Measurements from ENCODE around the gene LY9. TPM values are rescaled to one million over a fixed set of nuclear protein-coding genes. Genes with fewer than 3 reads are reported as not detected.

Gene LY9
- total RNA-seq, 4 donors from 2014 or later = 0.40 to 9.4 (median 1.8) TPM

DNA sequence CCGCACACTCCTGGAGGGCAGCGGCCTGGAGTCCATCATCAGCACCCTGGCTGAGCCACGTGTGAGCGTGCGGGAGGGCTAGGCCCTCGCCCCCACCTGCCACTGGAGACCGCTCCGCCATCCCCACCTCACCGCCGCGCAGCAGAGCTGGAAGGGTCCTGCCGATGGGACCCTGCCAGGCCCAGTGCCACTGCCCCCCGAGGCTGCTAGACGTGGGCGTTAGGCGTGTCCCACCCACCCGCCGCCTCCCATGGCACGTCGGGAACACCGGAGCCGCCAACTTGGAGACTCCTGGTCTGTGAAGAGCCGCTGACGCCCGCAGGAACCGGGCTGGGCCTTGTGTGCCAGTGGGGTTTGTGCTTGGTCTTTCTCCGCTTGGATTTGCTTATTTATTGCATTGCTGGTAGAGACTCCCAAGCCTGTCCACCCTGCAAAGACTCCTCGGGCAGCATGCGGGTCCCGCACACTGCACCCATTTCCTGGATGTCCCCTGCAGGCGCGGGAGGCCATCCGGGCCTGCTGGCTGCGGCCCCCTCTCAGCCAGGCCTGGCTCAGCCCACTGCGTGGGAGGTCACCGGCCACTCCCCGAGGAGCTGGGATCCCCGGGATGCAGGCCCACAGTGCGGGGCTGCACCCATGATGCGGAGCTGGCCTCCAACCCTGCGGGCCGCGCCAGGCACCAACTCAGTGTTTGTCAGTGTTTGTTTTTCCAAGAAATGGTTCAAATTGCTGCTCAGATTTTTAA is 6.0 kb downstream of the LY9 start:
- TF ChIP-seq, protein P1, sequence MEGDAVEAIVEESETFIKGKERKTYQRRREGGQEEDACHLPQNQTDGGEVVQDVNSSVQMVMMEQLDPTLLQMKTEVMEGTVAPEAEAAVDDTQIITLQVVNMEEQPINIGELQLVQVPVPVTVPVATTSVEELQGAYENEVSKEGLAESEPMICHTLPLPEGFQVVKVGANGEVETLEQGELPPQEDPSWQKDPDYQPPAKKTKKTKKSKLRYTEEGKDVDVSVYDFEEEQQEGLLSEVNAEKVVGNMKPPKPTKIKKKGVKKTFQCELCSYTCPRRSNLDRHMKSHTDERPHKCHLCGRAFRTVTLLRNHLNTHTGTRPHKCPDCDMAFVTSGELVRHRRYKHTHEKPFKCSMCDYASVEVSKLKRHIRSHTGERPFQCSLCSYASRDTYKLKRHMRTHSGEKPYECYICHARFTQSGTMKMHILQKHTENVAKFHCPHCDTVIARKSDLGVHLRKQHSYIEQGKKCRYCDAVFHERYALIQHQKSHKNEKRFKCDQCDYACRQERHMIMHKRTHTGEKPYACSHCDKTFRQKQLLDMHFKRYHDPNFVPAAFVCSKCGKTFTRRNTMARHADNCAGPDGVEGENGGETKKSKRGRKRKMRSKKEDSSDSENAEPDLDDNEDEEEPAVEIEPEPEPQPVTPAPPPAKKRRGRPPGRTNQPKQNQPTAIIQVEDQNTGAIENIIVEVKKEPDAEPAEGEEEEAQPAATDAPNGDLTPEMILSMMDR (IDR thresholded peaks at IDR 0.05) = no peak
- H3K27ac ChIP-seq = no peak overlapping the region
- H3K4me3 ChIP-seq = no peak overlapping the region
- 94 to 97% methylated on average over 5 to 43 of the region's 43 CpGs for WGBS, 2 donors (ENCODE audit: low coverage in 1 of 2)
- in situ Hi-C loops (cut with MboI; ENCODE audit: low pct_ligation_motif_present in 1 of 4, low pct_unique_long_range_greater_than_20kb in 1 of 4, low sequenced_read_pairs in 3 of 4) (no loop called here), intact Hi-C loops (cut with DNase I; ENCODE audit: low total_unique reads) (no loop called here)
- H3K9me3 ChIP-seq = peaks cover 6 to 7% of the 10 kb centered on the region in 2 donors
- no peaks in the 10 kb centered on the region for H3K36me3 ChIP-seq
- H3K4me1 ChIP-seq = no peaks in the 10 kb centered on the region
- H3K27me3 ChIP-seq = no peaks in the 10 kb centered on the region
- DNase-seq = no peak

GRCh38 chr1:160806109-160806665 is 10.2 kb downstream of the LY9 start:
- intact Hi-C loops (cut with DNase I; ENCODE audit: low total_unique reads) = no loop called here
- no peaks in the 10 kb centered on the region for H3K27me3 ChIP-seq
- in situ Hi-C loops (cut with MboI; ENCODE audit: low pct_ligation_motif_present in 1 of 4, low pct_unique_long_range_greater_than_20kb in 1 of 4, low sequenced_read_pairs in 3 of 4) = no loop called here
- WGBS, 2 donors (ENCODE audit: low coverage in 1 of 2) = 60 to 72% methylated on average over 1 of the region's 1 CpG
- no peaks in the 10 kb centered on the region for H3K4me1 ChIP-seq
- no peak overlapping the region for H3K4me3 ChIP-seq
- H3K36me3 ChIP-seq = no peaks in the 10 kb centered on the region
- H3K27ac ChIP-seq = no peak overlapping the region
- H3K9me3 ChIP-seq = peaks cover 6 to 7% of the 10 kb centered on the region in 2 donors
- TF ChIP-seq POLR2AphosphoS5 (IDR thresholded peaks at IDR 0.05) (no peak), POLR2A (IDR thresholded peaks at IDR 0.05) (no peak), EP300 (IDR thresholded peaks at IDR 0.05; ENCODE audit: low read depth) (no peak)
- TF ChIP-seq, protein P1 (IDR thresholded peaks at IDR 0.05) = no peak
- no peak for DNase-seq

DNA sequence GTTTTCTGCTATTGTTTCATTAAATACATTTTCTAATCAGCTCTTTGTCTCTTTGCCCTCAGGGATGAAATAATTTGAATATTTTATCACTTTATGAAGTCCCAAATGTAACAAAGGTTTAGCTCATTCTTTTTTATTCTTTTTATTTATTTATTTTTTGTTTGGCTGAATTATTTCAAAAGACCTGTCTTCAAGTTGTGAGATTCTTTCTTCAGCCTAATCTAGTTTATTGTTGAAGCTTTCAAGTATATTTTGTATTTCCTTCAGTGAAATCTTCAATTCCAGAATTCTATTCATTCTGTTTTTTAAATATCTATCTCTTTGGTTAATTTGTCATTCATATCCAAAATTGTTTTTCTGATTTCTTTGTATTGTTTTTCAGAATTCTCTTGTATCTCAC is 10.8 kb downstream of the LY9 start:
- H3K27me3 ChIP-seq = no peaks in the 10 kb centered on the region
- in situ Hi-C loops (cut with MboI; ENCODE audit: low pct_ligation_motif_present in 1 of 4, low pct_unique_long_range_greater_than_20kb in 1 of 4, low sequenced_read_pairs in 3 of 4) = no loop called here
- peaks cover 6 to 7% of the 10 kb centered on the region in 2 donors for H3K9me3 ChIP-seq
- DNase-seq = no peak
- H3K36me3 ChIP-seq = no peaks in the 10 kb centered on the region
- H3K4me3 ChIP-seq = no peak overlapping the region
- H3K4me1 ChIP-seq = no peaks in the 10 kb centered on the region
- intact Hi-C loops (cut with DNase I; ENCODE audit: low total_unique reads) = no loop called here
- no peak for TF ChIP-seq EP300 (IDR thresholded peaks at IDR 0.05; ENCODE audit: low read depth)
- no peak for TF ChIP-seq POLR2AphosphoS5 (IDR thresholded peaks at IDR 0.05)
- TF ChIP-seq, protein P1 (IDR thresholded peaks at IDR 0.05) = no peak
- no peak for TF ChIP-seq POLR2A (IDR thresholded peaks at IDR 0.05)
- H3K27ac ChIP-seq = no peak overlapping the region

DNA sequence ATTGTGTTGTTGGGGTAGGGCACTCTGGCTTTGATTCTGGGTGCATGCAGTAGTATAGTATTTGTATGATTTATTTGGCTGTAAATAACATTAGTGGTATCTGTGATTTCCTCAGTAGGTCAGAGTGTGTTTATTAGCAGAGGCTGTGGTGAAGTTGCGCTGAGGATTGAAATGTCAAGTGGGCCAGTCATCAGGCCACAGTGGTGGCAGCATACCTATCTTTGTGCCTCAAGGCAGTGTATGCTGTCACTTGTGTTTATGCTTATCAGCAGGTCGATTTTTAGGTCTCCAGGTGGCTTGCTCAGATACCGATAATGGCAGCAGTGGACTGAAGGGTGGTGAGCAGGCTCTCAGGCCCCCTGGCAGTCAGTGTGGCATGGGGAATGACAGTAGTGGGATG is 11.3 kb downstream of the LY9 start:
- Histone ChIP-seq H3K4me3 (no peak overlapping the region), H3K4me1 (no peaks in the 10 kb centered on the region), H3K9me3 (peaks cover 6 to 7% of the 10 kb centered on the region in 2 donors), H3K27me3 (no peaks in the 10 kb centered on the region), H3K27ac (no peak overlapping the region), H3K36me3 (no peaks in the 10 kb centered on the region)
- TF ChIP-seq EP300 (IDR thresholded peaks at IDR 0.05; ENCODE audit: low read depth) = no peak
- TF ChIP-seq, protein P1 (IDR thresholded peaks at IDR 0.05) = no peak
- no peak for TF ChIP-seq POLR2AphosphoS5 (IDR thresholded peaks at IDR 0.05)
- no peak for TF ChIP-seq POLR2A (IDR thresholded peaks at IDR 0.05)
- no peak for DNase-seq
- in situ Hi-C loops (cut with MboI; ENCODE audit: low pct_ligation_motif_present in 1 of 4, low pct_unique_long_range_greater_than_20kb in 1 of 4, low sequenced_read_pairs in 3 of 4) (no loop called here), intact Hi-C loops (cut with DNase I; ENCODE audit: low total_unique reads) (no loop called here)
- WGBS, 2 donors (ENCODE audit: low coverage in 1 of 2) = 82 to 100% methylated on average over 1 to 3 of the region's 3 CpGs
